NCI-H69 (cell line): ENCODE measurements around the gene TBCD.

Experiments
- DNase-seq: peaks from one replicate; lab custom pipeline; 2025; lab: John Stamatoyannopoulos, UW

TBCD gene

DNA sequence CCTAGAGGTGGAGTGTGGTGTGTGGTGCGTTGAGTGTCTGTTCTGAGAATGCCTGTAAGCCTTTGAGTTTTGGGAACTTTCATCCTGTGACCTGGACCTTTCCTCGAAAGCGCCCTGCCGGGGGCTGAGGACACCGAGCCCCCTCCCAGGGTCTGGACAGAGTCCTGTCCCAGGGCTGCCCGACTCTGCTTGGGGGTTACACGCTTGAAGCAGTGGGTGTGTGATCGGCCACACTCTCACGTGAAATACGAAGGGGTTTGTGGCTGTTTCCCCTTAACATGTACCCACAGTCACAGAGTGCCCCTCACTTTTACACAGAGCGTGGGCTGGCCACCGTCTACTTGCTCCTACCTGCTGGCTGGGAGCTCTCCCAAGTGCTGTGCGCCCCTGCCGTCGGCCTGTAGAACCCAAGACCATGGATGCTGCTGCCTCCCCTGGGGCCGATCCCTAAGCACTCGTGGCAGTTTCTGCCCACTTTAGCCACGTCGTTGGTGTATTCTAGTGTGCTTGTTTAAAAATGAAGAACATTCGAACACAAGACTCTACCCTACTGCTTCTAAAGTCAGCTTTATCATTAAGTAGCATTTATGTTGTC lies 81.1 kb downstream of the TBCD start:
- DNase-seq, result no peak

DNA sequence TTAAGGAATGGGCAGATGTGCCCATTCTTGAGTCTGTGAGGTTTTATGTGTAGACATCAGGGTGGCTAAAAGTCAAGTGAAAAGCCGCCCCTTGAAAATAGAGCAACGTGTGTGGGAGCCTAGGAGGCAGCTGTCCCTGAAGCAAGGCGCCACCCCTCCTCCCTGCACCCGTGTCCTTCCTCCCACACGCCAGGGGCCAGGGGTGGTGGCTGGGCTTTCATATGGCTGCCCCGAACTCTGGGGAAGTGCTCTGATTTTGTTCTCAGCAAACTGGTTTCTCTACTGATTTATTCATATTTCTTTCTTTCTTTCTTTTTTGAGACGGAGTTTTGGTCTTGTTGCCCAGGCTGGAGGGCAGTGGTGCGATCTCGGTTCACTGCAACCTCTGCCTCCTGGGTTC lies 83.3 kb downstream of the TBCD start:
- DNase-seq, result no peak

DNA sequence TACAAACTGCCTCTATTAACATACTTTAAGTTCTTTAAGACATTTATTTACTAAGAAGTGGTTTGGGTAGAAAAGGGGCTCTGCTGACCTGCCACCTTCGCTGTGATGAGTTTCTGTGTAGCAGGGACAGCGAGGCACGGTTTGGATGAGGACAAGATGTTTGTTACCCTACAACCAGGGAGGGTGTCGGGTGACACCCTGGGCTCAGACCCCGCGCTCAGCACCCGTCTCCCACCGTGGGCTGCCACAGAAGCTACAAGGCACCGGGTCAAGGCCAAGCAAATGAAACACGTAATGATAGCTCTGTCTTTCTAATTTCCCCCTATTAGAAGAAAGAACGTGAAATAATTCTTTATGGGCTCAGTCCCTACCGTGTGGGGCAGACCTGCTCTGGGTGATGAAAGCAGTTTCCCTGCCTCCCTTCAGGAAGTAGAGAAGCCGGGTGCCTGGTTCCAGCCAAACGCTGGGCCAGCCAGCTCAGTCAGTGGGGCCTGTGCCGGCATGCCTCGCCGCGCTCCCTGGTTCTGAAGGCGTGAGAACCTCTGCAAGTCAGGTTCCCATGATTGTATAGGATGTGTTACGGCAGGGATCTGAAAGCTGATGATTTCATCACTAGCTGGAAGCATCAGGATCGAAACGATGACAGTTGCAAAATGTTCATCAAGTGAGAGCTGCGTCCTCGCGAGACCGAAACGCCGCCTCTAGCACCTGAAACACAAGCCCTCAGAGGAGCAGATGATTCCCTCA lies 84.1 kb downstream of the TBCD start:
- DNase-seq, result no peak

DNA sequence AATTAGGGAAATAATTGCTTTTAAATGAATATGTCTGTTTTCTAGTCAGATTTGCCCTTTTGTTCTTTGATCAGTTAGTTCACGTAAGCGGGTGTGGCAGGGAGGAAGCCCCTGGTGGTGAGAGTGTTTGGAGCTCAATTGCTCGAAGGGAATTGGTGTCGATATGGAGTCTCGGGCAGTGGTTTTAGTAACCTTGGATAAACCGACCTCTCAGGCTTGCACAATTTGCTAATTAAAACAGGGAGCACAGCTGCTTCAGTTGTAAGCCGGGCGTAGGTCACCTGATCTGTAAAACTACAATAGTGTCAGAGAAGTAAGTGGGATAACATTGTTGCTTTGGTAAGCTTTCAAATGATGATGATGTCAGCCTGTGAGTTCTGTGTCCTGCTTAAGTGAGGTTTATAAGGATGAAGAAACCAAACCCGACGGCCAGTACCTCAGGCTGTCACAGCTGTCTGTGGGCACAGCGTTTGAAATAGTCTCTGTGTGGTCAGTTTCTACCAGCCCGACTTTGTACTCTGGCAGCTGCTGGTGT lies 85.0 kb downstream of the TBCD start:
- DNase-seq, result peak; percentile 66

DNA sequence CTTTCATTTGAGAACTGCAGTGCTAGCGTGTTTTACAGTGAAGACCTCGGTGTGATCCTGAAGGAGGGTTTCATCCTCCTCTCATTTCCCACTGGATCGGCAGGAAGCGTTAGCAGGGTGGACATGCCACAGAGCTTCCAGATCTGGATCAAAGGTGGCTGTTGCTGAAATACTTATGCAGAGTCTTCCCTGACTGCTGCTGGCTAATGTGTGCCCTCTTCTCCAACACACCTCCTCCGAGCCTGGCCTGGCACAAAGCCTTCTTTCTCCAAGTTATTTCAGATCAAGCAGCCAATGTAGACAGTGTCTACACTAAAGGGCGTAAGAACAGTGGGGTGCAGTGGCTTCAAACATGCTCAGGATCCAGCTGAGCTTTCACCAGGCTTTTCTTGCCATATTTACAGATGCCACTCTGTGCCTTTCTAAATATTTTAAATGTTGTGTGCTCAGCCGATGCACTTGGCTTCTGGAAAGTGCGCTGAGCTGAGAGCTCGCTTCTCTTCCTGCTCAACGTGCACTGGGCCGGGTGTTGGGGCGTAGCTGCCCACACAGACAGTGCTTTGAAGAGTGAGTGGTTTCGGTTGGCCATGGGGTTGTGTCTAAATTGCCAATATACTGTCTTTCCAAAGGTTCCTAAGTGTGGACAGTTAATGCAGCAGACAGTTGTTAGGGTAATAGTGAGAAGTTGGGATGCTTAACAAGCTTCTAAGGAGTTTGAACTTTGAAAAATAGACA lies 85.9 kb downstream of the TBCD start:
- peak; percentile 22 for DNase-seq

DNA sequence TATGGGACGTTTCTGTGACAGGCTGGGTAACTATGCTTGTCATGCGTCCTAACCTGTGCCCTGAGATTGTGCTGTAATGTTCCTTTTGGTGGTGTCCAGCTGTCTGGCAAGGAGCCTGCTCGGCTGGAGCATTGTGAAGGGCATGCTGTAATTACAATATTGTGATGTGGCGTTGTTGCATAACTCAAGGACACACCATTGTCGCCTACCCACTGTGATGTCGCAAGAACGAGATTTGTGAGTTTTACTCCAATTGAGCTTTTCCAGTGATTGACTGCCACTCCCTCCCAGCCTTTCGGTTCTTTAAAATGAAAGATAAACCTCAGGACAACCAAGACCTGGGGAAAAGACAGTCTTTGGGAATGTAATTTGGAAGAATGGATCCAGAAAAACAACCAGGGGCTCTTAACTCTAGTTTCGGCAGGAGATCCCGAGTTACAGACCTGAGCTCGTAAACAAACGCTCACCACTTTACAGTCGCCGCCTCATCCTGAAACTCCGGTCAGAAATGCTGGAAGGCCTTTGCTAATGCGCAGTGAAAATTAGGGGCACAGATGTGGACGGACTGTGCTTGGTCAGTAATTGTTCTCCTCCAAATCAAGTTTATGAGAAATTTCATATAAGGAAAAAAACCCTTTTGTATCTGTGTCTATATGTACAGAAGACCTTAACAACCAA lies 86.7 kb downstream of the TBCD start:
- DNase-seq, result peak; percentile 63

DNA sequence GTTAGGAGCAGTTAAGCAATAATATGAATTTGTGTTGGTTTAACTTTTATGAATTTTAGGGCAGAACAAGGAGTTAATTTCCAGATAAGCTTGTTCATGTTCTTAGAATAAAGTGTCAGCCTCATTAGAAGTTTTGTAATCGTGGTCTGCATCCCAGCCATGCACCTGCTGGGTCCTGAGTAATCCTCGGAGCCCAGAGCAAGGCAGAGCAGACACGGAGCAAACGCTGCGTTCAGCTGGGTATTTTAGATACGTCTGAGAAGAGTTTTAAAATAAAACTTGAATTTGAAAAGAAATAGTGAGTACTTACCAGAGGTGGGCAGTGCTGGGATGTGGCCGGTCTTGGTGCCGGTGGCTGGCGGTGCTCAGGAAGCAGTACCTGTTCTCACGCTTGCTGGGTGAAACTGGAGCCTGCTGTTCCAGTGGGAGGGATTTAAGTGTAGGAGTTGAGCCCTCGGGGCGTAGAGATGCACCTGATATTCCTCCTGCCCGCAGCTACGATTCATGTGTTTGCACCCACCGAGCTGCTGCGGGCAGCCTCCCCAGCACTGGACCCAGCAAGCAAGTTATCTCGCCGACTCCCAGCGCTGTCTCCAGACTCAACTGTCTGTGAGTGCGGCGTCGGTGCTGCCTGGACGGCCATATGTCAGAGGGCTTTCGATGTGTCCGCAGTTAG lies 87.9 kb downstream of the TBCD start, which contains the start of gene ZNF750:
ZNF750 (minus strand) TSS at position 406 of the 676 bp plus-strand sequence. CDS start 7,568 bp downstream, outside the sequence.
- DNase-seq, result peak; percentile 36

DNA sequence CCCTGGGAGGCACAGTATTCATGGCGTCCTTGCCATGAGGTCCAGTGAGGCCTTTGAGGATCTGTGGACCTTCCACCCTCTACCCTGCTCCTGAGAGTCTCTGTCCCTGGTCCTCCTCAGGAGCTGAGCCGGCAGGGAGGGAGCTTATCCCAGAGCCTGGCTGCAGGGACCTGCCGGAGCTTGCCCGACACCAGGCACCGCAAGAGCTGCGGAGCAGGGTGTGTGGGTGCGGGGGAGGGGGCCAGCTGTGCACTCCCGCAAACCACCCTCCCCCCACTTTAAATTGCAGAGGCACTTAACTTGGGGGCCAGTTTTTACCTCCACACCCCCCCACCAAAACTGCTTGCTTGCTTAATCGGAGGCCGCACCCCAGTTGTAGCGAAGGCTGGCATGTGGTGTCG lies 88.6 kb downstream of the TBCD start:
- no peak for DNase-seq

DNA sequence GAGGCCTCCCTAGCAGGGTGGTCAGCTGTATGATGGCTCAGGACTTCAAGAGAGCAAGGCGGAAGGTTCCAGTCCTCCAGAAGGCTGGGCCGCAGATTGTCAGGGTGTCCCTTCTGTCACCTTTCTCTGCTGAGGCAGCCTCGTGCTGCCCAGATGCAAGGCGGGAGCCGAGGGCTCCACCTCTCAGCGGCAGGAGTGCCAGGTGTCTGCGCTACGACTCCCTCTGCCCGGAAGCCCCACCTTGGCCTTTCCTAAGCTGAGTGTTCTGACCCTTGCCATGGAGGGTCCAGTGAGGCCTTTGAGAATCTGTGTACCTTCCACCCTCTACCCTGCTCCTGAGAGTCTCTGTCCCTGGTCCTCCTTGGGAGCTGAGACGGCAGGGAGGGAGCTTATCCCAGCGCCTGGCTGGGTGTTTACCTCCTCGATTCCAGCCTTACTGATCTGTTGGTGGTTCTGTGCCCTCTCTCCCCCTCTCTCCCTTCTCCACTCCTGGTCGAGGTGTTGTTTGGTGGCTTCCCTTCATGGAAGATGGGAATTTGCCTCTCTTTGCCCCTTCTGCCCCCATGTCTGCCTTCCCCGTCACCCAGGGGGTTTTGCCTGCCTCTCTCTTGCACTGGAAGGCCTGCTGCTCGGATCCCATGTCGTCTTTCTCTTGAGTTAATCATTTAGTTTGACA lies 90.2 kb downstream of the TBCD start:
- no peak for DNase-seq

DNA sequence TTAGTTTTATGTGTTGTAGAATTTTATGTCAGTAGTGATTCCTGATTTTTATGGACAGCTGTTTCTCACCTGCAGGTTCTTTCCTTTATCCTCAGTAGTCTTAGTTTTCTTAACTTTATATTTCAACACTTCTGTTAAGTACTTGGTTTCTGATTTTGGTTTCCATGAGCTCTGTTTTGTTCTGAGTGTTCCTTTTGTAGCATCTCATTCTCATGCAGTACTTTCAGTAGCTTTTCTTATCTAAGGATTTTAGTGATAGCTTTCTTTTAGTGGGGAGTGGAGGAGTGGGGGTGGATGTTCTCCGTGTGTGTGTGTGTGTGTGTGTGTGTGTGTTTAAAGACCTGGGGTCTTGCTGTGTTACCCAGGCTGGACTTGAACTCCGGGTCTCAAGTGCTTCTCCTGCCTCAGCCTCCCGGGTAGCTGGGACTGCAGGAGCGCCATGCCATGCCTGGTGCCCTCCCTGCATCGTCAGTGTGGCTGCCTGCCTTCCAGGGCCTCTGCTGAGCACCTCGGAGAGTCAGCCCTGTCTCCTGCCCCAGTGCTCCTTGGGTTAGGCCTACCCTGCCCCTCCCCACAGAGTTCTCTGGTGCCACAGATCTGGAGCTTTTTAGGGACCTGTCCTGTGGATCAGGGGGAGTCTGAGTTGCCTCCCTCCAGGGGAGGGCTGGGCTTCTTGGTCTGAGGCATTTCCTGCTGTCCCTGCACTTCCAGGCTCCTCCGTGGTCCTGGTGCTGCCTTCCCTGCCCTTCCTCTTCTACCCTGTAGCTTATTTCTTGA lies 92.2 kb downstream of the TBCD start:
- no peak for DNase-seq

DNA sequence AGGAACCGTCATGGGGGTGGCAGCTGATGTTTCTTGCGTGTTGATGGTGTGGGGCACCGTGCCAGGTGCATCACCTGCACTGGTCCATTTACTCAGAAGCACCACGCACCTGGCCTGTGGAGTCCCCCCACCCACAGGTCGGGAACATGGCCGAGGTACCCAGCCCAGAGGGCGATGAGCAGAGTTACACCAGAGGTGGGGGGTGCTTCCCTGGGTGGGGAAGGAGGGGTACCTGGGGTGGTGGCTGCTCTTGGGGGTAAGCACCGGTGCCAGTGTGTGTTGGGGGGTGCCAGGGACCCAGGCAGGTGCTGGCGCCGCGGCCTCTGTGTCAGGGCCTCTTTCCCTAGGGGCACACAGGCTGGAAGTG lies 92.9 kb downstream of the TBCD start:
- DNase-seq, result peak; percentile 22

DNA sequence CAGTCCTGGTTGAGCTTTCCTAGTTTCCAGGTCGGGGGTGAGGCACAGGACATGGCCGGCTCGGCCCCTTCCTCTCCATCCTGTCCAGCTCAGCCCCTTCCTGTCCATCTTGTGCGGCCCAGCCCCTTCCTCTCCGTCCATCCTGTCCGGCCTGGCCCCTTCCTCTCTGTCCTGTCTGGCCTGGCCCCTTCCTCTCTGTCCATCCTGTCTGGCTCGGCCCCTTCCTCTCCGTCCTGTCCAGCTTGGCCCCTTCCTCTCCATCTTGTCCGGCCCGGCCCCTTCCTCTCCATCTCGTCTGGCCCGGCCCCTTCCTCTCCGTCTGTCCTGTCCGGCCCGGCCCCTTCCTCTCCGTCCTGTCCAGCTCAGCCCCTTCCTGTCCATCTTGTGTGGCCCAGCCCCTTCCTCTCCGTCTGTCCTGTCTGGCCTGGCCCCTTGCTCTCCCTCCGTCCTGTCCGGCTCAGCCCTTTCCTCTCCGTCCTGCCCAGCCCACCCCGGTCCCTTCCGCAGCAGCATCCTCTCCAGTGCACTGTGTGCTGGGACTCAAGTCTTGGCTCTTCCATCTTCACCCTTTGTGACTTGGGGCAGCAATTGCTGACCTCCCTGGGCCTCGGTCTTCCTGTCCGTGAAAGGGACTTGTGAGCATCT lies 93.4 kb downstream of the TBCD start:
- no peak for DNase-seq

DNA sequence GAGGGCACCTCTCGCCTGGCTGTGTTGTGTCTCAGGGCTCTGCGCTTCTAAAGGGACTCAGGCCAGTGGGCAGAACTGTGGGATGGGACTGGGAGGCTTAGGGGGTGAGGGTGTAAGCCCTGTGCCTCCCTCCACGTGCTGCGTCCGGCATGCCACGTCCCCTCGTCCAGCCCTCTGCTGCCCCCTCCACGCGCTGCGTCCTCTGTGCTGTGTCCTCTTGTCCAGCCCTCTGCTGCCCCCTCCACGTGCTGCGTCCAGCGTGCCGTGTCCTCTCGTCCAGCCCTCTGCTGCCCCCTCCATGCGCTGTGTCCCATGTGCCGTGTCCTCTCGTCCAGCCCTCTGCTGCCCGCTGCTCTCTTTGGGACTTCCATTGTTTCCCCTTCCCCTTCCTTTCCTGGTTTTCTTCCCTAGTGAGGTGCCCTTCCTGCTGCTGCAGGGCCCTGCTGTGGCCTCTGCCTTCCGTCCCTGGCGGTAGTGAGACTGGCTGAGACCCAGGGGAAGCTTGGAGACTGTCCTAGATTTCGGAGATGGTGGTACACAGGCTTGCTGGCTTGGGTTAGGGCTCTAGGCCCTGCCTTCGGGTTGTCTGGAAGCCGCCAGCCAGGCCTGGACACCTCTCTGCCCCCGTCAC lies 94.3 kb downstream of the TBCD start:
- no peak for DNase-seq

DNA sequence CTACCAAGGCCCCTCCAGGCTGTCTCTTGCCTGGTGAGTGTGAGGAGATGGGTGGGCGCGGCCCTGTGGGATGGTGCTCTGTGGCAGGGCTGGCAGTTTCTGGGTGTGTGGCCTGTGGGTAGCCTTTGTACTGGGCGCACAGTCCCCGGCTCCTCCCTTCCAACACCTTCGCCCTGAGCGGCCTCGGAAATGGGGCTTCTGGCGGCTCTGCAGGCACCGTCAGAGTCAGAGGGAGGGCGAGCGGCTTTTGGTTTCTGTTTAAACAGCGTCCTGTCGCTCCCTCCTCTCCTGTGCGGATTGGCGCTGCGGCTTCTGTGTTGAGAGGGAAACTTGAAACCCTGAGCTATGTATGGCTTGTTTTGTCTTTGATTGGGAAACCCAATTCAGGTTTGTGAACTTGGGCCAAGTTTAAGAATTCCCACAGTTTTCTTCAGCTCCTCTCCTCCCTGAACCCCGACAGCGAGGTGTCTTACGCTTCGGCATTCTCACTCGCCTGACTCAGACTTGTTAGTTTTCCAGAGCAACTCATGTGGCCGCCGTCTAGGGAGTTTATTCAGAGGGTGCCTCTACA lies 96.2 kb downstream of the TBCD start:
- peak; percentile 38 for DNase-seq

DNA sequence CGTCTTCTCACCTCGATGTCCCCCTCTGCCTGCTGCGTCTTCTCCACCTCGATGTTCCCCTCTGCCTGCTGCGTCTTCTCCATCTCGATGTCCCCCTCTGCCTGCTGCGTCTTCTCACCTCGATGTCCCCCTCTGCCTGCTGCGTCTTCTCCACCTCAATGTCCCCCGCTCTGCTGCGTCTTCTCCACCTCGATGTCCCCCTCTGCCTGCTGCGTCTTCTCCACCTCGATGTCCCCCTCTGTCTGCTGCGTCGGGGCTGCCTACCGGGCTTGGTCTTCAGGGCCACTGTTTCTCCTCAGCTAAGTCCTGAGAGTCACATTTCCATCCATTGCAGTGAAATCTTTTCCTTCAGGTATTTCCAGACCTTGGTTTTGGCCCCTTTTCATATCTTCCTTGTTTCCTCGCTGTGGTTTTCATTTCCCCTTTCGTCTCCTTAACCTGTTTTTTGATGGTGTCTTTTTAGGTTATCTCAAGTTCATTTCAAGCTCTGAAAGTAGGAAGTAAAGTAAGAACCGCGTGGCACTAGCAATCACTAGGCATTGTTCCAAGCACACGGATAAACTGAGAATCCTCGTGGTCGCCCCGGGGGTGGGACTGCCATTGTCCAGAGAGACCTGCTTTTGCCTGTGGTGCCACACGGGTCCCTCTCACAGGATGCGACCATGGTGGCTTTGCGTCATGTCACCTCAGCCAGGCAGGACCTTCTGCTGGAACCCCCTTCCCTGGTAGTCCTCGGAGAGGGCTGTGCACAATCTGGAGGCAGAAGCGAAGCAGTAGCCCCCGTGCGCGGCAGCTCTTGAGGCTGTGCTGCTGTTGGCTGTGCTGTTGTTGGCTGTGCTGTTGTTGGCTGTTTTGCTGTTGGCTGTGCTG lies 97.4 kb downstream of the TBCD start:
- no peak for DNase-seq

DNA sequence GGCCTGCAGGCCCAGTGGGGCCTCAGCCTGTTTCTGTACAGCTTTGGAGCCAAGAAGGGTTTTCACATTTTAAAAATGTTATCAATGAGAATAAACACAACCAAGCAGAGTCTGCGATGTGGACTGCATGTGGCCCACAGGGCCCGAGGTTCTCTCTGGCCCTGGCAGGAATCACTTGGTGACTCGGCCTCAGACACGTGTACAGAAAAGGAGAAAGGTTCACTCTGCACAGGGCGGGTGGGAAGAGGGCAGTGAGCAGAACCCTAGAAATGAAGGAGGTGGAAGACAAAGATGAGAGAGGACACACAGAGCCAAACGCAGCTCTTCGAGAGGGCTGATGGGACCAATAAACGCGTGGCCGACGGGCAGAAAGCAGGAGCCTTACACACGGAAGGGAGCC lies 99.5 kb downstream of the TBCD start:
- DNase-seq, result no peak

DNA sequence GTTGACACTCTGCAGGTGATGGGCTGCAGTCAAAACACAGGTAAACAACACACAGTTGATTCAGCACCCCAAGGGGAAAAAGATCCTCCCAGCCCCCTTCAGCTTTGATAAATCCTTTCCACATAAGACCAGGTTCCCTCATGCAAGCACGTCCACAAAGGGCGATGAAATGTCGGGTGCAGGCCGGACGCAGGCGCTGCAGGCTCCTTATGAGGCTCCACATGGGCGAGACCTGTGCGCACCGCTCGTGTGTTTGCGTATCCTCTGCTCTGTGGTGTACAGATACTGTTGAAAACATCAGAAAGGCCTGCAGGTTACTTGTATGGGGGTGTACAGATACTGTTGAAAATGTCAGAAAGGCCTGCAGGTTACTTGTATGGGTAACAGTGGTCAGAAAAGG lies 102.4 kb downstream of the TBCD start:
- DNase-seq, result no peak

DNA sequence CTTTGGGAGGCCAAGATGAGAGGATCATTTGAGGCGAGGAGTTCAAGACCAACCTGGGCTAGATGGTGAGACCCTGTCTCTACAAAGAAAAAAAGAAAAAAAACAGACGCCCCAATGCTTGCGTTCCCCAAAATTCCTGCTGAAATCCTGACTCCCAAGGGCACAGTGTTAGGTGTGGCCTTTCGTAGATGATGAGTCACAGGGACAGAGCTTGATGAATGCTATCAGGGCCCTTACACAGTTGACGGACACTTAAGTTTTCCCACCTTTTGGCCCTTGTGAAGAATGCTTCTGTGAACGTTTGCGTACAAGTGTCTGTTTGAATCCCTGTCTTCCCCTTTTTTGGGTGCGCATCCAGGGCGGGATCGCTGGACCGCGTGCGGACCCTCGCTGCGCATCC lies 104.5 kb downstream of the TBCD start:
- no peak for DNase-seq
